NB4 (cell line): ENCODE data around the gene LIN28B.

Source experiments
- MYC ChIP-seq: IDR thresholded peaks from 2 replicates; pipeline ENCODE4 v1.6.1; 2011; ENCODE audit warnings: low read depth, low read length
- POLR2A ChIP-seq: IDR thresholded peaks from 2 replicates; pipeline ENCODE4 v1.6.1; 2011; ENCODE audit warnings: mild to moderate bottlenecking; ENCODE audit not compliant: insufficient read length; ENCODE audit errors: extremely low read depth
- TF ChIP-seq, protein P1 (sequence below): IDR thresholded peaks from one replicate; pipeline ENCODE4 v1.5.1; 2012; ENCODE audit warnings: low read depth, low read length

DNA sequence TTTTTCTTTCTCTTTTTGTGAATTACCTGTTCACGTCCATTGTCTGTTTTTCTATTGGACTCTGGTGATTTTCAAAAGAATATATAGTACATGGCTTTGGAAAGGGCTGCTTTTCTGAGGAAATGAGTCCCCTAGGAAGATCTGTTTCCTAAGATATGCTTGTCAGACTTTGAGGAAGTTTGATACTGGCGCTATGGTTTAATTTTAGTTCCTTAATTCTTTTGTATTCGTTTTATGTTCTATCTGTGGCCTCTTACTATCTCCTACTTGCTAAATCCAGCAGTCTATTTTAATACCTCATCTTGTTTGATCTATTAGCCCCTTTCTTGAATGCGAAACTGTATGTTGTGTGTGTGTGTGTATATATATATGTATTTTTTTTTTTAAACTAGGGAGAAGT is 101.9 kb downstream of the LIN28B start:
- TF ChIP-seq MYC, result no peak
- TF ChIP-seq, protein P1, sequence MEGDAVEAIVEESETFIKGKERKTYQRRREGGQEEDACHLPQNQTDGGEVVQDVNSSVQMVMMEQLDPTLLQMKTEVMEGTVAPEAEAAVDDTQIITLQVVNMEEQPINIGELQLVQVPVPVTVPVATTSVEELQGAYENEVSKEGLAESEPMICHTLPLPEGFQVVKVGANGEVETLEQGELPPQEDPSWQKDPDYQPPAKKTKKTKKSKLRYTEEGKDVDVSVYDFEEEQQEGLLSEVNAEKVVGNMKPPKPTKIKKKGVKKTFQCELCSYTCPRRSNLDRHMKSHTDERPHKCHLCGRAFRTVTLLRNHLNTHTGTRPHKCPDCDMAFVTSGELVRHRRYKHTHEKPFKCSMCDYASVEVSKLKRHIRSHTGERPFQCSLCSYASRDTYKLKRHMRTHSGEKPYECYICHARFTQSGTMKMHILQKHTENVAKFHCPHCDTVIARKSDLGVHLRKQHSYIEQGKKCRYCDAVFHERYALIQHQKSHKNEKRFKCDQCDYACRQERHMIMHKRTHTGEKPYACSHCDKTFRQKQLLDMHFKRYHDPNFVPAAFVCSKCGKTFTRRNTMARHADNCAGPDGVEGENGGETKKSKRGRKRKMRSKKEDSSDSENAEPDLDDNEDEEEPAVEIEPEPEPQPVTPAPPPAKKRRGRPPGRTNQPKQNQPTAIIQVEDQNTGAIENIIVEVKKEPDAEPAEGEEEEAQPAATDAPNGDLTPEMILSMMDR, result no peak
- no peak for TF ChIP-seq POLR2A
